Measurements from ENCODE around the gene GRPEL1.
"Not testable (repeated sequence)": the region's sequence is repeated elsewhere in the genome, so short reads cannot be mapped to it uniquely, and the experiment has no call there.

- TF ChIP-seq, protein P1, sequence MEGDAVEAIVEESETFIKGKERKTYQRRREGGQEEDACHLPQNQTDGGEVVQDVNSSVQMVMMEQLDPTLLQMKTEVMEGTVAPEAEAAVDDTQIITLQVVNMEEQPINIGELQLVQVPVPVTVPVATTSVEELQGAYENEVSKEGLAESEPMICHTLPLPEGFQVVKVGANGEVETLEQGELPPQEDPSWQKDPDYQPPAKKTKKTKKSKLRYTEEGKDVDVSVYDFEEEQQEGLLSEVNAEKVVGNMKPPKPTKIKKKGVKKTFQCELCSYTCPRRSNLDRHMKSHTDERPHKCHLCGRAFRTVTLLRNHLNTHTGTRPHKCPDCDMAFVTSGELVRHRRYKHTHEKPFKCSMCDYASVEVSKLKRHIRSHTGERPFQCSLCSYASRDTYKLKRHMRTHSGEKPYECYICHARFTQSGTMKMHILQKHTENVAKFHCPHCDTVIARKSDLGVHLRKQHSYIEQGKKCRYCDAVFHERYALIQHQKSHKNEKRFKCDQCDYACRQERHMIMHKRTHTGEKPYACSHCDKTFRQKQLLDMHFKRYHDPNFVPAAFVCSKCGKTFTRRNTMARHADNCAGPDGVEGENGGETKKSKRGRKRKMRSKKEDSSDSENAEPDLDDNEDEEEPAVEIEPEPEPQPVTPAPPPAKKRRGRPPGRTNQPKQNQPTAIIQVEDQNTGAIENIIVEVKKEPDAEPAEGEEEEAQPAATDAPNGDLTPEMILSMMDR (IDR thresholded peaks at IDR 0.05): not testable (repeated sequence)
- TF ChIP-seq POLR2A (IDR thresholded peaks at IDR 0.05): not testable (repeated sequence)
These were observed 11.6 kb upstream of the GRPEL1 start for GRCh38 chr4:7079483-7079882.

Measured in body of pancreas (tissue), 4 donors.